ENCODE results near the gene RPL27A.

RPL27A gene

DNA sequence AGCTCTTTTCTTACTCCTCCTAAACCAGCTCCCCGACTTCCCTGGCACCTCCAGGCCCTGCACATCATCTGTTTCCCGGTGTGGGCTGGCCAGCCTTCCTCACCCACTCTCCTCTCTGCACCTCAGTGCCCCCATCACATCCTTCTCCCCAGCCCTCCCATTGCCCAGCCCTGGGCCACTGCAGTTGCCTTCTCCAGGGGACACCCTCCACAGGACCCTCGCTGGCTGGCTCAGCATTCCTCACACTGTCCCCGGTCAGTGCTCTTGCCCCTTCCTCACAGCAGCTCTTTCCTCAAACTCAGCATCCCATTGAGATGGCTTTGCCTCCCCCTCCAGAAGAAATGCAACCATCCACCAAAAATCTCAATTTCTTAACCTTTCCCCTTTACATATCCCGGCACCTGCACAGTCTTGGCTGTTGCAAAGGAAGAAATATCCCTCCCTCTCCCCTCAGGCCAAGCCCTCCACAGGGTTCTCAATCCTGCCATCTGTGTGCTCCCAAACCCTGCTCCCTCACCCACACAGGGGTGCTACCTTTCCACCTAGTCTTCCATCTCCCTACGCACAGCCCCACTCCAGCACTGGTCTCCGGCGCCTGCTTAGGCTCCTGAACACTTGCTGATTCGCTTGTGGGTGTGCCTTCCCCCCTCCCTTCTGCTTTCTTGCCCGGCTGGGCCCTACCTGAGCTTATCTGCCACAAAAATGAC lies 19.5 kb downstream of the RPL27A start:
- DNase-seq: no peak

DNA sequence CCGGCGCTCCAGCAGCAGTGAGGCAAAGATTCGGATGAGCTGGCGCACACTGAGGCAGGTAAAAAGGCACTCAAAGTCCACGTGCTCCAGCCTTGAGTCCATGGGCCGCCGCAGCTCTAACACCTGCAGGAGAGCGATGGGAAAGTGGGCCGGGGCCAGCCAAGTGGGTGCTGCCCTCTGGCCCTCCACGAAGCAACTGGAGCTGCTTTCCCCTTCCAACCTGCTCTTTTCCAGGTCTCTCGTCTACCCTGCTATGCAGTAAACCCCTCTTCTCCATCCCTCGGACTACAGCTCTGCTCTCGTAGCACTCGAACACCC lies 20.0 kb downstream of the RPL27A start:
- DNase-seq: no peak

DNA sequence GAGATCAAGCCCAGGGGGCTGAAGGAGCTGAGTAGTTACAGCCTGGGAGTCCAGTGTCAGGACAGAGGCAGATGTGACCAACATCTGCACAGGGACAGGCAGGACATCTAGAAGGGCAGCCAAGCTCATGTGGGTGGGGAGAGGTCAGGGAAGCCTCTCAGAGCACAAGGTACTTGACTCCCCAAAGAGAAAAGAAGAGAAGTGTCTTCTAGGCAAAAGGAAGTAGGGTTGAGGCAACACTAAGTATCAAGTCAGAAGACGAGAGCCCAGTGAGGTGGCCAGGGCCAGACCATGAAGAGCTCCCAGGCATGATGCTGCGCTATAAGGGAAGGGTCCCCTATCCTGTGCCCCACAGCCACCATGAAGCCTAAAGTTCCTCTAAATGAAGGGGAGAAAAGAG lies 21.5 kb downstream of the RPL27A start:
- DNase-seq: no peak

DNA sequence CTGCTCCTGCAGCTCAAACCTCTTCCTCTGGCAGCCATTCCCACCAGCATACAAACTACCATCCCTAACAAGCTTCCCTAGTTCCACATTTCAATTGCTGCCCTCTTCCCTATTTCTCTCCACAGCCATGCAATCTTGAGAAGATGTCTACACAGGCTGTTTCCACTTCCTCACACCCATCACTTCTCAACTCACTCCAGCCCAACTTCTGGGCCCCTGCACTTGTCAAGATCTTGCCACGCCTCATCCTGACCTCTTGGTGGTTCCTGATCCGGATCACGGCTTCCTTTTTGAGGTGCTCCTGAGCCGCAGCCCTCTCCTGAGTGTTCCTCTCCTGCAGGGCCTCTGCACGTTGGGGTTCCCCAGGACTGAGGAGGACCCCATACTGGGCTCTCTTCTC lies 22.6 kb downstream of the RPL27A start:
- no peak for DNase-seq

DNA sequence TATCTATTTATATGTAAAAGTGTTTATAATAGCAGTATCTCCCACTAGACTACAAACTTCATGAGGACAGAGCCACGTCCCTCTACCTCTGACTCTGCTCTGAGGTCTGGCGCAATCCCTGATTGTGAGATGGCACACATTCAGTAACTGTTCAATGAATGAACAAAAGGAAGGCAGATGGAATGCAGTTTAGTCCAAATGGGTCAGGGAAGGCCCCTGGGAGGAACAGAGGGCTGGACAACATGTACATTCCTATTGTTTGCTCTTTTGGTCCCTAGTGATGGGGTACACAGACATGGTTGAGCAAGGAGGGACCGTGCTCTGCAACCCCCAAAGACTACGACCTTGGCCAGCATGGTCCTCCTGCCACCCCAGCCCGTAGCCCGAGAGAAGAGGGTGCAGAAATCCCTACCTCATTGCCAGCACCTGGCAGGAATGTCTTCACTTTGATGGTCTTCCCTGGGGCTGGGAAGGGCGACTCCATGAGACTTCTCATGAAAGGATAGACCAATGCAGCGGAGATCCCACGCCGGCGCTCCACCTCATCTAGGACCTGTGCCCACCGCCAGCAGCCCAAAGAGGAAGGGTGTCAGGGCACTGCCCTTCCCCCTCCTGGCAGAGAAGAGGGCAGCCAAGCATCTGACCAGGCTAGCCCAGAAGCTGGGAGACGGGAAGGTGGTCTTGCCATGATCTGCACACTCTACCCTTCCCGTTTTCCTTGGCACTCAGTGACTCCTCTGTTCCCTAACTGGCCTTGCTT lies 24.3 kb downstream of the RPL27A start:
- no peak for DNase-seq

DNA sequence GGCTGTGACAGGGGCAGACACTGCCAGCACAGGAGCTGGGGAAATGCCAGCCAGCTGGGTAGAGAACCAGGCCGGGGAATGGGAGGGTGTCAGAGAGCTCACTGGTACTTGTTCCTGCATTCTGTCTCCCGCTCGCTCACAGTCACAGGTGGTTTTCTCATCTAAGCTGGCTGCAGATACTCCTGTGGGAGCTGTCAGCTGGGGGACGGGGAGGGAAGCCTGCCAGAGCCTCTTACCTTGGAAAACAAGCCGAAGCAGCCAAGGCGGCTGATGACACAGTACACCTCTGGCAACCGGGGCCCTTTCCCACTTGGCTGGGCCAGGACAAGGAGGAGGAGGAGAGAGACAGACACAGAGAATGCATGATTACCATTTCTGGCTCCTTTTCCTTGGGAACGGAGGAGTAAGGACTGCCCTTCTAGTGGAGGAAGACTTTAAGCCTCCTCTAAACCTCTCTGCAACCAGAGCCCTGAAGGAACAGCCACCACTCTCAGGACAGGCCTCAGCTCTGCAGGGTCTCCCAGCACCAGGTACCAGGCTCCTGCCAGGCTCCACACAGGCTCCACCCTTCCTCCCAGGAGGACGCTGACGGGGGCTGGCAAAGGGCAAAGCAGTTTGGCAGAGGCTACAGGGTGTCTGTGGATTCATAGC lies 25.1 kb downstream of the RPL27A start:
- DNase-seq: no peak

DNA sequence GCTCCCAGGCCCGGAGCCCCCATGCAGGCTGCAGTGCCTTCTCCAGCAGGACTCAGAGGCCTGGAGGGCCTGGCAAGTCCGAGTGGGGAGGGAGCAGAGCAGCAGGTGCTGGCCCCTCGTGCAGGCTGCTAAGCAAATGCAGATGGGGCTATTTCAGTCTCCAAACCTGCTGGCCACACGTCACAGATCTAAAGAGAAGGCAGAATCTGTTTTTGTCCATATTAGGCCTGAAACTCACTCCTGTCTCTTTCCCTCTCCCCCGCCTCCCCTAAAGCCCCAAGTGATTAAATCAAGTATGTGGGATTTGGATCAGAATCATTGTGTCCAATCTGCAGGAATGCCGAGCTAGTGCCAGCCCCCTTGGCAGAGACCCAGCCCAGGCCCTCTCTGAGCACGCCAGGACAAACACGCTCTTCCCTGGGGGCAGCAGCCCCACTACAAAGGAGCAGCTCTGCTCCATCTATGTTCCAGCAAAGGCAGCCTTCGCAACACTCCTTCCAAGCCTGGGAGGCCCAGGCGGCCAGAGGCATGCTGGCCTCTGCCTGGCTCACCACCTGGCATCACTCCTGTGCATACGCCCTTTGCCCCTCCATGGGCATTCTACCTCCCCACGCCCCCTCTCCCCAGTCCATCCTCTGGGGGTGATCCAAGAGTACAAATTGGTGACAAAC lies 26.5 kb downstream of the RPL27A start:
- DNase-seq: no peak

DNA sequence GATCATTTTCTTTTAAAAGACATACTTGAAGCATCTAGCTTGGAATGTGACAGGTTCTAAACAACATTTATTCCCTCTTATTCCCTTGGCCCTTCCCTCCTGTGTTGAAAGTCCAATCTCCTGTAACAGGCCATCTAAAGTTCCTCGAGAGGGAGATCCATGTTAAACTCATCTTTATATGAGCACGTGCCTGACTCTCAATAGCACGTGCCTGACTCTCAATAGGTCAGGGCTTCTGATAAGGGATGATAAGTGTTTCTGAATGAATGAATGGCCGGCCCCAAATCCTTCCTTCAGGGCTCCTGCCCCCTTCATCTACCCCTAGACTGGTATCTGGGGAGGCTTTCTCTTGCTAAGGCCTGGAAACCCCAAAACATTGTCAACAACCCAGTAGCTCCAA lies 27.2 kb downstream of the RPL27A start:
- DNase-seq: no peak

DNA sequence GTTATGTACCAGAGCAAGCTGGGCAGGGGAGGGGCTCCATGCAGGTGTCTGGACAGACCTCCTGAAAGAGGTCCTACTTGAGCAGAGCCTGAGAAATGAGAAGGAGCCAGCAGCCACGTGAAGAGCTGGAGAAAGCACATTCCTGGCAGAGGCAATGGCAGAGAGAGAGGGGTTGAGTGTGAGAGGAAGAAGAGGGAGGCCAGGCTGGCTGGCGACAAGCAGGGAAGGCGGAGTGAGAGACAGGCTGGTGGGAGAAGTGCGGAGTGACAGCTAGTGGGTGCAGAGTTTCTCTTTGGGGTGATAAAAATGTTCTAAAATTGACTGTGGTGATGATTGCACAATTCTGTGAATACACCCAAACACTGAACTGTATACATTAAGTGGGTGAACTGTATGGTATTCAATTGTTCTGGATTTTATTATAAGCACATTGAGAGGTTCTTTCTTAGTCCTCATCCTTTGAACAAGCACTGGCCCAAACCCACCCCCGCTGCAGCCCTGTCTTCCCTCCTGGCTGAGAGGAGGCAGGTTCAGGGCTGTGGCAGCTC lies 29.4 kb downstream of the RPL27A start:
- DNase-seq: no peak

DNA sequence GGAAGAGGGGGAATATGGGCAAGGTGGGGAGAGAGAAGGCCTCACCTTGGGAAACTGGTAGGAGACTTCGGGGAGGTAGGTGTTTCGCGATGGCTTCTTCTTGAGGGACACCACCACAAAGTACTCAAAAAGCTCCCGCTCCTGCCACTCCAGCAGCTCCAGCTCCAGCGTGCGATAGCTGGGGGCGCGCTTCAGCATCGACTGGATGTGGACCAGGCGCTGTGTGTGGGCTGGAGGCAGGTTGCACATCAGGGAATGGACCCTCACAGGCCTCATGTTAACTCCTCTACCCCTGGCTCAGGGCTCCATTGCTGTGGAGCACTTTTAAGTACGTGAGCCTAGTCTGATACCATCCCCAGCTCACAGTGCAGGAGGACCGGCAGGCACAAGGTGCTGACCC lies 29.9 kb downstream of the RPL27A start:
- DNase-seq: no peak

DNA sequence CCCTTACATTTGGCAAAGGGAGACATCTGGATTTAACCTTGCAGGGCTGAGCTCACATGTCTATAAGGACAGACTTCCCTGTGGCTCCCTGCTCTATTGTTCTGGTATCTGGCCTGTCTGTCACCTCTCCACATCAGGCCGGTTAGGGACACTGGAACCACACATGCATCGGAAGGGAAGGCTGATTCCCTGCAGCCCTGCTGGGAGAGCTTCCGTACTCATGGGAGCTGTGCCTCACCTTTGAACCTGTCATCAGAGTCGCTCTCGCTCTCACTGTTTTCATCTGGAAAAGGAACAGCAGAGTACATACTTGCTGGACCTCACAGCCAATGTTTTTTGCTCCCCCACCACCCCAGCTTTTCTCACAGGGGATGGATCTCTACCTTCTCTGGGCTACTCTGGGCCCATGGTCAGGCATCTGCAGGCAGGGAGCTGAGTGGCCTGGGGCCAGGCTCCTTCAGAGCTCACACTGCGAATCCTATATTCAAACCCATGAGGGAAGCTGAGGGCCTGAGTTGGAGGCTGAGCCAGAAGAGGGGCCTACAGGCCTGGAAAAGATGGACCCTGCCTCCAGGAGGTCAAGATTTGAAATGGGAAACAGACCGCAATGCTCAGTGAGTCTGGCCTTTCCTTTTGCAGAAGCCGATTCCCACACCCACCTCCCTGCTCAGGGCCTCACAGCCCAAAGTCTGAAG lies 31.3 kb downstream of the RPL27A start:
- no peak for DNase-seq

DNA sequence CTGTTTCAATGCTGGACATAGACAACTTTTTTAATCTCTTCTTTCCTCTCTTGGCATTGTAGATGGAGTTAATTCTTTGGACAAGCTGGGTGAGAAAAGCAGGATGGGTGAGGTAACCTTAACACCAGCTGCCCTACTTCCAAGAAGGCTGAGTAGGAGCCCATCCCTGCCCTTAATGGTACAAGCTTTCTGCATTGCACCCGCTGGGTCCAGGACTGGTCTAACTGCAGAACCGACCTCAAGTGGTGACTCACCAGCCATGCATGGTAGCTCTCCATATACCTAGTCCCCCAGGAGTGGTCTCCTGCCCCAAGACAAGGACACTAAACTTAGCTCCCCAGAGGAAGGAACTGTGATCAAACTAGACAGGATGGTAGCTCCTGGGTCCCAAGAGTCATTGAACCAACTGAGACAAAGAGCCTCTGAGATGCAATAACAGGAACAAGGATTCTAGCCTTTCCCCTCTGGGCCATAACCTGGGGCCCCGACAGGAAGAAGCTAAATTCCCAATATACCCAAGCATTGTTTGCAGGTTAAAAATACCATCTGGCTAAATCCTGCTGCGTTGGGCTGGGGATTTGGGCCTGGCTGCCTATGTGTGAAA lies 32.1 kb downstream of the RPL27A start:
- DNase-seq: no peak

DNA sequence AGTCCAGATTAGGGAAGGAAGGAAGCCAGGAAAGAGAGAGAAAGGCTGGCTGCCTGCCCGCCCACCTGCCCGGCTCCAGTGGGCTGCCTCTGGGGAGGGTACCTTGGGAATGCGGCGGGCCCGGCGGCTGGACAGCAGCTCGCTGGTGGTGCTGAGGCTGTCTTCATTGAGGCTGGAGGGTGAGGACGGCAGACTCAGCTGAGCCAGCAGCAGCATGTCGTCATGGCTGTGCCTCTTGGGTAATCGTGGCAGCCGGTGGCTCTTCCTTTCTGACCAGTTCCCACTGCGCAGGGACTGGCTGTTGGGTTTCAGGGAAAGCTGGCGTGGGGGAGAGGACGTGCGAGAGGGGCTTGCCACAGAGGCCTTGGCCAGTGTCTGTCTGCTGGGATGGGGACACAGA lies 32.9 kb downstream of the RPL27A start:
- no peak for DNase-seq

DNA sequence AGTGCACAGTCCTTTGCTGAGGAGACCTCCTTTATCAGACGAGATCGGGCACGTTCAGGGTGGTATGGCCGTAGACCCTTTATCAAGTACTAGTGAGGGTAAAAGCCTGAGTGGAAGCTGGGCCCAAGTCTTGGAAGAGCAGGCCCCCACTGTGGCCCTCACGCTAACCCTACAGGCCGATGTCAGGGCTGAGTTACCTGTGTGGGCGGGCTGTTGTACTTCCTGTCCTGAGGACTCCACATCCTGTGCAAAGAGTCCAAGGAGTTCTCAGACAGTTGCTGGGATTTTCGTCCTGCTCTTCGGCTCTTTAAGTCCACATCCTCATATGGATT lies 34.9 kb downstream of the RPL27A start:
- no peak for DNase-seq

DNA sequence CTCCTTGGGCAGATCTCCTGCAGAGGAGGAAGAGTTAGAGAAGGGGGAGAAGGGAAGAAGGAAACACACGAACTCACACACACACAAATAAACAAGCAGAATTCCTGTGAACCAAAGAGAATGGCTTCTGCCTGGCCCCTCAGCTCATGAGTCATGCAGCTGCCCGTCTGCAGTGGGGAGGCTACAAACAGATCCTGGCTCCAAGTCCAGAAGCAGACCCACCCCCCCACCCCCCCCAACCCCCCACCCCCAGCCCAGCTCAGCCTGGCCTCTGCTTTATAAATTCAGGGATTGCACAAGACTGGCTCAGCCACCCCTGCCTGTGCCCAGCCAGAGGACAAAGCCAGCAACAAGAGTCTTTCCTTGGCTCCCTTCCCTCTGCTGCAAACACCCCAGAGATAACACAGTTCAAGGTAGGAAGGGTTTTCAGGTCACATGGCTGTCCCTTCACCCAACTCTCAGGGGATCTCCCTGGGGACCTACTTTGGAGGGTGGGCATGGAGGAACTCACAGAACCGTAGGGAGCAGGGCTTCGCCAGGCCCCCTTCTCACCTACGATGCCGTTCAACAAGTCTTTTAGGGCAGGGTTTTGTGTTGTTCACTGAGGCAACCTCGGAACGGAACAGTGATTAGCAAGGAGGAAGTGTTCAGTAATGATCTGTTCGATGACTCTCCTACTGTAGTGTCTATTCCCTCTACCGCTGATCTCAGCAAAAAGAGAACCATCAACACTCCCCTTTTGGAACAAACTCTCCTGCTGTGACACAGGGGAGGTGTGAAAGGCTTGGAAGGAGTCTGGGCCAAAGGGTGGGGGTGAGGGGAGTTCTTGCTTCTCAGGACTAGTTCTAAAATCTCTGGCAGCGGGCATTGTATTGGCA lies 35.5 kb downstream of the RPL27A start:
- DNase-seq: no peak

DNA sequence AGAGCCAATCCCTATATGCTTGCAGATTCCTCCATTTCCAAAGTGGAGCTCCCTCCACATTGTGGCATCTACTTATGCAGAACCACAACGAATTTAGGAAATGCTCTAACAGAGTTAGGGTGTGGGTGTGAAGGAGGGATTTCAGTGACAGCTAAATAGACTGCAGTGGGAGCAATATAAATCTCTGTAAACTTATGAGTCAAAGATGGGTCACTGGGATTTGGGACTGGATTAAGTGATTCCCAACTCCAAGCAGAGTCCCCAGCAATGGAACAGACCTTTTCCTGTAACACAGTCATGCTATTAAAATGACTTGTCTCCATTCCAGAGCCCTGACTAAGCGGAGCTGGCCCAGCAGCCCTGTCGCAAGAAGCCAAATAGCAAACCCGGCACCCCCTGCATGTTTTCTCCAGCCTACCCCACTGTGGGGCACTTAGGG lies 36.6 kb downstream of the RPL27A start:
- no peak for DNase-seq

DNA sequence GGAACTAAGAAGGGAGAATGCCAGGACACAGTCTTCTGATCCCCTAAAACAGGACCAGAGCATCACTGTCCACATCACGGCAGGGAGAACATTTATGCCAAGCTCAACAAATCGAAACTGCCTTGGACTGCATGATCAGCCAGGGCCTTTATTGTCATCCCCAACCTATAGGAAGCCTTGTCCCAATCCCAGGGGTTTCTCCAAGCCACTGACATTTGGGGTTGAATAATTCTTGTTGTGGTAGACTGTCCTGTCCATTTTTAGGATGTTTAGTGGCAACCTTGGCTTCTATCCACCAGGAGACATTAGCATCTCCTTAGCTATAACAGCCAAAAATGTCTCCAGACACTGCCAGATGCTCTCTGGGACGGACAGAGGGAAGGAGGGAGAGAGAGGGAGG lies 37.1 kb downstream of the RPL27A start:
- DNase-seq: no peak

DNA sequence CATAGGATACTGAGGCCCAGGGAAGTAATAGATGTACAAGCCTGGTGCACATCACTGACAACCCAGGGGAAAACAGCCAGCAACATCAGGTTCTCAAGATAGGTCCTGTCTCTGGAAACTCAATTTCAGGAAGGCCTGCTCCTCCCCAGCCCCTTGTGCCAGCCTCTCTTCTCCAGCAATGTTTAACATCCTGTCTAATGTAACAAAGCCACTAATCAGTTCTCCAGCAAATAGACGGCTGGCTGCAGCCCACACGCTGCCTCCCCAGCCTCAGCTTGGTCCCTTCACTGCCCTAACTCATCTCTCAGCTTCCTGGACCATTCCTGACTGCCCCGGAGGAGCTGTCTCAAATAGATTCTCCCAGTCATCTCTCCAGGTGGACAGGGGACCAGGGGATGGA lies 37.8 kb downstream of the RPL27A start:
- DNase-seq: no peak

DNA sequence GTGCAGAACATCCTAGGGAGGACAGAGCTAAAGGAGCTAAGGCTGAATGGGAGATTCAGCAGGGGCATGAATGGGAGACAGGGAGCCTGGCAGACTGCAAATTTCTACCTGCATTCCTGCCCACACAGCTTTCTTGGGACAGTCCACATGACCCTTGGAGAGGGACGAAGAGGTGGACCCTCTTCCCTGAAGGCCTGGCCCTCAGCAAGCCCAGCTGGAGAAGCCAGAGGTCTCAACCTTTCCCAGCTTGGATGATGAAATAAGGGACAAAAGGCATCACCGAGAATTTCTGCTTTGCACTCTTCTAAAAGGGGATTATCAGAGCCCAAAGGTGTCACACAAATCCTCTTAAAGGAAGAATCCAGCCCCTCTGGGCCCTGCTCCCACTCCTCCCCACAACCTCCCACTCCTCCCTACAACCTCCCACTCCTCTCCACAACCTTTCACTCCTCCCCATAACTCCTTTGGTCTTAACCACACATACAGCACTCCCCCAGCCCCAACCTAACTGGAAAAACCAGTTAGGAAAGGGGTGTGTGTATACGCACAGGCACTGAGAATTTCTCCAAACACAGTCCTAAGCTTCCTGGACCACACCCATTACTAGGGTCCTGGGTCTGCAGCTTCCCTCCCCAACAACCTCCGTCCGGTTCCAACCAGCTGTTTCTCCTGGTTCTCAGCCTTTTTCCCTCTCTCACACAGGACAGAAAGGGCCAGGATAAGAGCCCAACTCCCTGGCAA lies 38.4 kb downstream of the RPL27A start:
- no peak for DNase-seq

DNA sequence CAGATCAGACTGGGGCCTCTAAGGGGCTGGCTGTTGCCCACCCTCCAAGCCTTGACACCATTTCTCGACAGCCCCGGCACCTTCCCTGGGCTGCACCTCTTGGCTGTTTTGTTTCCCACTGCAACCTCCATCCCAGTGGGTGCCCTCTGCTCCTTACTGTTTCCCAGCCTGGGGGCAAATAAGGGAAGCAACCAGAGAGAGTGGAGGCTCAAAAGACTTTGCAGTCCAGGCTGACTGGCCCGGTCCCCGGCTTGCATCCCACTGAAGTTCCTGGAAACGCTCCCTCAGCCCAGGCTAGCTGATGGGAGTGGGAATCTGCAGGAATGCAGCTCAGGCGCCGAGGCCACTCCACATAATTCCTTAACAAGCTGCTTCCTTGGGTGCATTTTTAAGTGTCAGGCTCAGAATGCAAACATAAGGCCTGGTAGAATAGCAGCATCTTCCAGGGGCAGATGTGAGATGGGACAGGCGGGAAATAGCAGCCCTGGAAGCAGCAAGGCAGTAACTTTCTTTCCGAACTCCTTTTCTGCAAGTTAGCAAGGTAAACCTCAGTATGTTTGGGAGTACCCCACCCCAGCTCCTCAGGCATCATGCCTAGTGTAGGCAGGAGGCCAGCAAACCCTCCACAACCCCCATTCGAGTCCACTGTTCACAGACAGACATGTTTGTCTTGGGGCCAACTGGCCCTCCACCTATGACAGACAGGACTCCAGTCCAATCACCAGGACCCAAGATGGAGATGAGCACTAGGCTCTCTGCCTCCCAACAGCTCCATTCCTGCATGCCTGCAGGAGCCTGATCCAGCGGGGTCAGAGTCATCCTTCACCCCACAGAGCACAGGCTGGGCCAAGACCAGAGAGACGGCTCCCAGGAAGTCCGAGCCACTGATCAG lies 39.3 kb downstream of the RPL27A start:
- DNase-seq: no peak
